Smooth muscle cell of bladder (primary cell): ENCODE results near the gene DLL1. TPM values are rescaled to one million over a fixed set of nuclear protein-coding genes. Genes with fewer than 3 reads are reported as not detected.

Source experiments
- total RNA-seq: library from RNA; depleted of rRNA; stranded (reverse); fragments of >200 nt; gene quantifications from 2 replicates; pipeline ENCODE4 v1.2.3, GENCODE V29; 2014

The DLL1 gene
- 0.46 and 3.1 TPM in 2 replicates for total RNA-seq

GRCh38 chr6:170290296-170291128 is at the start of gene DLL1:
Gene DLL1, minus strand, starts transcription at chr6:170291078. Its CDS starts 939 bp downstream, at chr6:170290139.

DNA sequence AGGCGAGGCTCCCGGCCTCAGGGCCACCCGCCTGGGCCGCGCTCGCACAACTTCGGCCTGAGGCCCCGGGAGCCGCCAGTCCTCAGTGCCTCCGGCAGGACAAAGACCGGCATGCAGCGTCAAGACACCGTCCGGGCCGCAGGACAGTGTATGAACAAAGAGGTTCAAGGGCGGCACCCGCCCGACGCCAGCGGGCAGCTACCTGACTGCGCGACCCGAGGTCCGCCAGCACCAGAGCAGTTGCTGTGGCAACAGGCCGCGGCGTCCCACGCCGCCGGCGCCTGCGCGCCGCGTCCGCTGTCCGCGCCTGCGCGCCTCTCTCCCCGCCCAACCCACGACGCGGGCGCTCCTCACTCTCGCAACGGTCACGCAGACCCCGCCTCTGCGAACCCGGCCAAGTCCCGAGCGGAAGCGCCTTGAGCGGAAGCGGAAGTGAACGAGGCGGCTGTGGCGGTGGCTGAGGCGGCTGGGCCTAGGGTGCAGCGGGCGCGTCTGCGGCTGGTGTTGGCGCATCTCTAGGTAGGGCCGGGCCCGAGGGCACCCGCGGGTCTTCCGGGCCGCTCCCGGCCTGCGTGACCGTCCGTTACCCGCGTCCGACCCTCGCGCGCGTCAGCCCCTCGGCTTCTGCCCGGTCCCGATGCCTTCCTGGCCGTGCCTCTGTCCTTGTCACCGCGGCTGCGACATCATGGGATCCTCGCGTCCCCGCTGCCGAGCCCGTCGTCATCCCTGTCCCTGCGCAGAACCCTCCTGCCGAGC is 15.6 kb upstream of the DLL1 start, which contains the start of gene FAM120B:
TSS of gene FAM120B (plus strand) at position 435 of the 756 bp plus-strand sequence. CDS start 10,633 bp downstream, outside the sequence.

Other genes with a start within 250 kb of the DLL1 start
- 13.4 and 17.7 TPM in 2 replicates for gene FAM120B, start 15.7 kb upstream of the DLL1 start, total RNA-seq